Endothelial cell of umbilical vein (primary cell): ENCODE measurements around the gene PTRHD1. TPM values are rescaled to one million over a fixed set of nuclear protein-coding genes. Genes with fewer than 3 reads are reported as not detected.

ENCODE experiments used
- BruUV-seq: library from RNA; stranded (reverse); fragments of 400-500 nt; replicated peaks from 2 replicates; lab custom pipeline; 2021; lab: Mats Ljungman, UMichigan
- CTCF ChIA-PET: fragments of 300-600, 350-600 bp; sonication (Branson Sonifier 250); formaldehyde crosslinking; loops from one replicate; lab custom pipeline; 2021; ENCODE audit warnings: antibody characterized with exemption, inconsistent platforms; lab: Charles Lee
- POLR2A ChIA-PET: fragments of 300-600, 350-600 bp; sonication (Branson Sonifier 250); formaldehyde crosslinking; loops from one replicate; lab custom pipeline; 2021; ENCODE audit warnings: antibody characterized with exemption, inconsistent platforms; lab: Charles Lee
- DNase-seq: peaks from one replicate; pipeline ENCODE4 v3.0.0-alpha.2; 2011; ENCODE audit warnings: low read depth, low spot score
- FAIRE-seq: peaks from 2 replicates; lab custom pipeline; 2011; peaks lifted over from hg19 to GRCh38; lab: Jason Lieb, UNC
- H2AFZ ChIP-seq: 2 replicates; pipeline ENCODE4 v1.6.0; 2012; ENCODE audit warnings: low read depth, low read length, control low read depth, inconsistent platforms
- H3K27ac ChIP-seq: 2 replicates; pipeline ENCODE4 v1.5.1; 2011; ENCODE audit warnings: low read depth, mild to moderate bottlenecking, control low read depth, low read length, moderate library complexity; ENCODE audit not compliant: insufficient read depth
- H3K27me3 ChIP-seq, 2 experiments: 2 replicates each; pipeline versions ENCODE4 v1.6.0 to v1.6.1; 2011; ENCODE audit warnings: low read length in 2 of 2, mixed read lengths in 1 of 2; ENCODE audit not compliant: control insufficient read depth in 2 of 2, insufficient read depth in 2 of 2
- H3K36me3 ChIP-seq, 2 experiments: 2 replicates in 1 of 2; 3 replicates in 1 of 2; pipeline ENCODE4 v1.5.1; 2011; ENCODE audit warnings: low read length in 2 of 2, mild to moderate bottlenecking in 1 of 2, moderate library complexity in 1 of 2; ENCODE audit not compliant: control insufficient read depth in 2 of 2, insufficient read depth in 2 of 2; ENCODE audit errors: extremely low read depth in 1 of 2
- H3K4me1 ChIP-seq: 3 replicates; pipeline ENCODE4 v1.5.1; 2011; ENCODE audit warnings: mild to moderate bottlenecking, low read length; ENCODE audit not compliant: control insufficient read depth, insufficient read depth; ENCODE audit errors: extremely low read depth
- H3K4me2 ChIP-seq: 2 replicates; pipeline ENCODE4 v1.6.1; 2011; ENCODE audit warnings: low read length, control low read depth, mixed read lengths; ENCODE audit not compliant: insufficient read depth
- H3K4me3 ChIP-seq, 3 experiments: fragments of 200-600 bp in 1 of 3; sonication (generic), shearing (Covaris generic) in 1 of 3; replicated peaks in 1 of 3; 2 replicates each; pipeline ENCODE4 v1.5.1; 2011 to 2016; ENCODE audit warnings: control low read depth in 3 of 3, low read length in 3 of 3, mild to moderate bottlenecking in 2 of 3, inconsistent platforms in 1 of 3, low read depth in 1 of 3, moderate library complexity in 1 of 3; ENCODE audit not compliant: insufficient read depth in 1 of 3
- H3K79me2 ChIP-seq: 2 replicates; pipeline ENCODE4 v1.6.0; 2012; ENCODE audit warnings: low read length, inconsistent platforms; ENCODE audit not compliant: control insufficient read depth, insufficient read depth
- H3K9ac ChIP-seq: replicated peaks from 2 replicates; pipeline ENCODE3; 2011; ENCODE audit warnings: low read length, control low read depth; ENCODE audit not compliant: insufficient read depth; ENCODE audit errors: extremely low read depth
- H3K9me1 ChIP-seq: replicated peaks from 3 replicates; pipeline ENCODE4 v1.6.0; 2011; ENCODE audit warnings: mild to moderate bottlenecking, low read length; ENCODE audit not compliant: control insufficient read depth, insufficient read depth; ENCODE audit errors: extremely low read depth
- H3K9me3 ChIP-seq: replicated peaks from 2 replicates; pipeline ENCODE4 v1.5.1; 2012; ENCODE audit warnings: low read length, inconsistent platforms; ENCODE audit not compliant: control insufficient read depth, insufficient read depth
- H4K20me1 ChIP-seq: replicated peaks from 2 replicates; pipeline ENCODE3; 2011; ENCODE audit warnings: mild to moderate bottlenecking, low read length; ENCODE audit not compliant: control insufficient read depth, insufficient read depth; ENCODE audit errors: extremely low read depth
- CTCF ChIP-seq, 2 donors: IDR thresholded peaks; 1 replicate in 1 of 2; 2 replicates in 1 of 2; pipeline ENCODE4 v1.5.1; 2011; ENCODE audit warnings: low read length in 2 of 2, mild to moderate bottlenecking in 2 of 2, moderate library complexity in 2 of 2, control low read depth in 1 of 2, inconsistent platforms in 1 of 2, low read depth in 1 of 2; ENCODE audit not compliant: insufficient read depth in 1 of 2; ENCODE audit errors: extremely low read depth in 1 of 2
- EZH2 ChIP-seq: IDR thresholded peaks from 2 replicates; pipeline ENCODE4 v1.6.1; 2012; ENCODE audit warnings: borderline replicate concordance, low read depth, mild to moderate bottlenecking, moderate library complexity, low read length, inconsistent platforms; ENCODE audit not compliant: severe bottlenecking
- FOS ChIP-seq: IDR thresholded peaks from 2 replicates; pipeline ENCODE4 v1.6.1; 2011; ENCODE audit warnings: mild to moderate bottlenecking, low read length, moderate library complexity, borderline replicate concordance; ENCODE audit not compliant: insufficient read depth
- GATA2 ChIP-seq: IDR thresholded peaks from 2 replicates; pipeline ENCODE4 v1.7.0; 2011; ENCODE audit warnings: low read depth, mild to moderate bottlenecking, moderate library complexity, mixed read lengths, low read length; ENCODE audit not compliant: insufficient read length, insufficient read depth
- JUN ChIP-seq: IDR thresholded peaks from 2 replicates; pipeline ENCODE4 v1.6.1; 2011; ENCODE audit warnings: borderline replicate concordance, low read depth; ENCODE audit not compliant: insufficient read length, insufficient read depth
- MAX ChIP-seq: IDR thresholded peaks from 2 replicates; pipeline ENCODE4 v1.6.1; 2011; ENCODE audit not compliant: insufficient read depth, insufficient read length
- MYC ChIP-seq: IDR thresholded peaks from one replicate; pipeline ENCODE4 v1.6.1; 2011; ENCODE audit warnings: mild to moderate bottlenecking, low read depth, low read length
- POLR2A ChIP-seq: IDR thresholded peaks from 2 replicates; pipeline ENCODE4 v1.6.1; 2012; ENCODE audit warnings: low read depth, mild to moderate bottlenecking, control low read depth, low read length
- POLR2AphosphoS5 ChIP-seq: IDR thresholded peaks from 2 replicates; pipeline ENCODE4 v1.6.1; 2012; ENCODE audit warnings: low read depth, mild to moderate bottlenecking, control low read depth, low read length, moderate library complexity; ENCODE audit not compliant: insufficient read depth
- dilution Hi-C: fragments of 300-500 bp; cut with MboI; formaldehyde crosslinking; loops from one replicate; pipeline ENCODE4 v1.15.0; 2019; ENCODE audit warnings: low sequenced_read_pairs; ENCODE audit not compliant: extremely low pct_ligation_motif_present
- intact Hi-C: fragments of 100-400 bp; cut with micrococcal nuclease; formaldehyde crosslinking; loops from one replicate; pipeline ENCODE4 v1.10.0; 2022
- polyA plus RNA-seq, 4 experiments: library from polyadenylated mRNA; depleted of rRNA in 3 of 4; stranded (reverse) in 3 of 4; unstranded in 1 of 4; fragments of >200 nt; gene quantifications; 2 replicates each; pipeline versions ENCODE4 v1.2.1 to v1.2.3, GENCODE V29; 2011 to 2012; ENCODE audit warnings: missing spikeins in 1 of 4
- total RNA-seq: library from RNA; stranded (reverse); gene quantifications from 2 replicates; pipeline ENCODE4 v1.2.3, GENCODE V29; 2021

The PTRHD1 gene
- total and polyA plus RNA-seq, 2 donors (not counting 3 experiments of a cell fraction or from before 2014, with no cell fraction given): 41.1 to 68.8 TPM

GRCh38 chr2:24832931-24833701 is 39.9 kb upstream of the PTRHD1 start:
- H3K9me1 ChIP-seq: no peaks in the 10 kb centered on the region
- H3K4me1 ChIP-seq: no peaks in the 10 kb centered on the region
- dilution Hi-C loops: no loop called here
- ChIA-PET CTCF (interaction anchor here (0.6 to 1.5 kb wide), 2 partner anchors 220 to 296 kb away, joined by 4 to 5 read pairs; no protein-coding TSS in a partner anchor), POLR2A (no interaction called here)
- no peaks in the 10 kb centered on the region for H3K79me2 ChIP-seq
- TF ChIP-seq MAX (no peak), EZH2 (no peak), POLR2A (no peak), MYC (no peak), GATA2 (no peak), JUN (no peak), FOS (no peak), POLR2AphosphoS5 (no peak), CTCF (IDR thresholded peaks at IDR 0.05; ENCODE audit: extremely low read depth in 1 of 2, insufficient read depth in 1 of 2, low read depth in 1 of 2, low read length in 2 of 2) (no peak)
- H3K27ac ChIP-seq: no peak overlapping the region
- no peak for DNase-seq
- no TSS peak for BruUV-seq
- no peaks in the 10 kb centered on the region for H3K9me3 ChIP-seq
- H3K27me3 ChIP-seq: no peaks in the 10 kb centered on the region
- no peak overlapping the region for H3K4me2 ChIP-seq
- intact Hi-C loops: no loop called here
- no peaks in the 10 kb centered on the region for H4K20me1 ChIP-seq
- no peak for FAIRE-seq
- H3K36me3 ChIP-seq: peaks cover 0 to 5% of the 10 kb centered on the region in 2 experiments
- no peak overlapping the region for H3K4me3 ChIP-seq
- no peak overlapping the region for H2AFZ ChIP-seq
- H3K9ac ChIP-seq: no peak overlapping the region
